Measurements from ENCODE around the gene IL13RA2. TPM values are rescaled to one million over a fixed set of nuclear protein-coding genes. Genes with fewer than 3 reads are reported as not detected.

Gene IL13RA2
- polyA plus RNA-seq, 2 of the 4 experiments (the other 2 are of a cell fraction): not detected

DNA sequence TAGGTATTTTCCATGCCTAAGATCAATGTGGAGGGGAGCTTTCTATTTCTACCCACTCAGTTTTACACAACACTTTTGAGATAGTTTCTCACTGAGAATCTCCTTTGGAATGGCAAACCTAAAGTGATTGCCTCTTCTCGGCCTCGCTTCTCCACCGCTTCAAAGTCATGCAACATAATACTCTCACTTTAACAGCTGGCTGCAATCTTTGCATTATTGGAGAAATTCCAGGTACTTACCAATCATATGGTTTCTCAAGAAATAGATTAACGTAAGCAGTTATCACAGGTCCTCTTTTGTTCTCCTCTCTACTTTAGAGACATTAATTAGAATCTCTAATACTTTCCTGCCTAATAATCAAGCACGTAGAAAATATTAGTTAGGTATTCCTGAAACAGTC is 3.7 kb upstream of the IL13RA2 start (continued):
- TF ChIP-seq CEBPB (IDR thresholded peaks at IDR 0.05) (no peak), FOXS1 (CRISPR knock-in tag; IDR thresholded peaks at IDR 0.05) (no peak), HOXB5 (CRISPR knock-in tag; IDR thresholded peaks at IDR 0.05) (no peak)
- TF ChIP-seq, protein P1, sequence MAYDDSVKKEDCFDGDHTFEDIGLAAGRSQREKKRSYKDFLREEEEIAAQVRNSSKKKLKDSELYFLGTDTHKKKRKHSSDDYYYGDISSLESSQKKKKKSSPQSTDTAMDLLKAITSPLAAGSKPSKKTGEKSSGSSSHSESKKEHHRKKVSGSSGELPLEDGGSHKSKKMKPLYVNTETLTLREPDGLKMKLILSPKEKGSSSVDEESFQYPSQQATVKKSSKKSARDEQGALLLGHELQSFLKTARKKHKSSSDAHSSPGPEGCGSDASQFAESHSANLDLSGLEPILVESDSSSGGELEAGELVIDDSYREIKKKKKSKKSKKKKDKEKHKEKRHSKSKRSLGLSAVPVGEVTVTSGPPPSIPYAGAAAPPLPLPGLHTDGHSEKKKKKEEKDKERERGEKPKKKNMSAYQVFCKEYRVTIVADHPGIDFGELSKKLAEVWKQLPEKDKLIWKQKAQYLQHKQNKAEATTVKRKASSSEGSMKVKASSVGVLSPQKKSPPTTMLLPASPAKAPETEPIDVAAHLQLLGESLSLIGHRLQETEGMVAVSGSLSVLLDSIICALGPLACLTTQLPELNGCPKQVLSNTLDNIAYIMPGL (CRISPR knock-in tag; IDR thresholded peaks at IDR 0.05; ENCODE audit: borderline replicate concordance): no peak

DNA sequence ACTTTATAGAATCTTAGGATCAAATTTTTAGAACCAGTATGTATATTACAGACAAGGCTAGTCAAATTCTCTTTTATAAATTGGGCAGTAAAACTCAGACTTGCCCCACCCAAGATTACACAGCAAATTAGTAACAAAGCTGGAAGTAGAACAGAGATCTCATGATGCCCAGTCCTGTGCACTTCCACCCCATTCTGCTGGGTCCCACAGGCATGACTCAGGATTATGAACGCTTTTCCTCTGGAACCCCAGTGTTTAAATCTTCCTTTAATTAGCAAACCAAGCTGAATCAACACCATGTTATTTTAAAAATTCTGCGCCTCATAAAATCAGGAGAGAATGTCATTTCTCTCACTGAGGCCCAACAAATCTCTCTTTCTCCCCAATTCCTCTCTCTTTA is 1.5 kb upstream of the IL13RA2 start:
- no peak for ATAC-seq
- FAIRE-seq: no peak
- WGBS (ENCODE audit: missing lambda C conversion rate): 52% methylated on average over 2 of the region's 2 CpGs
- CTCF ChIA-PET: interaction anchor here (1.0 kb wide), 1 partner anchor 47 kb away, joined by 3 read pairs; no protein-coding TSS in a partner anchor
- no peak for DNase-seq (ENCODE audit: low read depth in 1 of 2, low spot score in 1 of 2)
- no peaks in the 10 kb centered on the region for H3K4me1 ChIP-seq
- POLR2A ChIA-PET: no interaction called here
- no peak overlapping the region for H3K27ac ChIP-seq
- no peak overlapping the region for H3K4me2 ChIP-seq
- no peak for TF ChIP-seq ATOH8 (CRISPR knock-in tag; IDR thresholded peaks at IDR 0.05; ENCODE audit: low read depth)
- no peak for TF ChIP-seq NR3C1 (IDR thresholded peaks at IDR 0.05)
- TF ChIP-seq RAD21 (conservative IDR thresholded peaks at IDR 0.05 in 1 of 2, IDR thresholded peaks at IDR 0.05 in 1 of 2): no peak
- TF ChIP-seq CHD4 (IDR thresholded peaks at IDR 0.05; ENCODE audit: borderline replicate concordance): no peak
- TF ChIP-seq HDAC2 (IDR thresholded peaks at IDR 0.05): no peak
- TF ChIP-seq POLR2AphosphoS2 (conservative IDR thresholded peaks at IDR 0.05; ENCODE audit: low read length): no peak
- no peak for TF ChIP-seq CTCF (IDR thresholded peaks at IDR 0.05)
- TF ChIP-seq KDM1A (IDR thresholded peaks at IDR 0.05; ENCODE audit: low read depth): no peak
- TF ChIP-seq RFX5 (IDR thresholded peaks at IDR 0.05): no peak
- no peak for TF ChIP-seq ESRRA (IDR thresholded peaks at IDR 0.05; ENCODE audit: borderline replicate concordance, low read length)
- TF ChIP-seq FOSB (CRISPR knock-in tag; IDR thresholded peaks at IDR 0.05): no peak
- no peak for TF ChIP-seq ZC3H11A (IDR thresholded peaks at IDR 0.05)
- no peak for TF ChIP-seq TFCP2L1 (CRISPR knock-in tag; IDR thresholded peaks at IDR 0.05)
- TF ChIP-seq, protein P2, sequence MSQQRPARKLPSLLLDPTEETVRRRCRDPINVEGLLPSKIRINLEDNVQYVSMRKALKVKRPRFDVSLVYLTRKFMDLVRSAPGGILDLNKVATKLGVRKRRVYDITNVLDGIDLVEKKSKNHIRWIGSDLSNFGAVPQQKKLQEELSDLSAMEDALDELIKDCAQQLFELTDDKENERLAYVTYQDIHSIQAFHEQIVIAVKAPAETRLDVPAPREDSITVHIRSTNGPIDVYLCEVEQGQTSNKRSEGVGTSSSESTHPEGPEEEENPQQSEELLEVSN (IDR thresholded peaks at IDR 0.05; ENCODE audit: borderline replicate concordance, low read depth): no peak
- TF ChIP-seq, protein P3, sequence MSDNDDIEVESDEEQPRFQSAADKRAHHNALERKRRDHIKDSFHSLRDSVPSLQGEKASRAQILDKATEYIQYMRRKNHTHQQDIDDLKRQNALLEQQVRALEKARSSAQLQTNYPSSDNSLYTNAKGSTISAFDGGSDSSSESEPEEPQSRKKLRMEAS (IDR thresholded peaks at IDR 0.05): no peak
- TF ChIP-seq GATA3 (IDR thresholded peaks at IDR 0.05; ENCODE audit: borderline replicate concordance): no peak
- TF ChIP-seq BHLHE40 (IDR thresholded peaks at IDR 0.05; ENCODE audit: low read depth, low read length): no peak
- no peak for TF ChIP-seq FOSL2 (IDR thresholded peaks at IDR 0.05)
- TF ChIP-seq FOSL2 (CRISPR knock-in tag; IDR thresholded peaks at IDR 0.05): no peak
- H3K4me3 ChIP-seq: no peak overlapping the region
- H3K9me3 ChIP-seq: no peaks in the 10 kb centered on the region
